ENCODE measurements around the gene IRF2.
A peak's percentile ranks its signal among the peaks of the same experiment; 100 is the strongest.

The IRF2 gene

GRCh38 chr4:184450045-184450444 lies 24.3 kb downstream of the IRF2 start:
- DNase-seq: peak; percentile 81

GRCh38 chr4:184448821-184449220 lies 25.5 kb downstream of the IRF2 start:
- DNase-seq: peak; percentile 19

GRCh38 chr4:184448141-184448540 lies 26.2 kb downstream of the IRF2 start:
- DNase-seq: no peak

GRCh38 chr4:184447664-184448063 lies 26.7 kb downstream of the IRF2 start:
- no peak for DNase-seq

- DNase-seq: no peak
Observed at GRCh38 chr4:184446132-184446658, 28.2 kb downstream of the IRF2 start.

- no peak for DNase-seq
Observed at GRCh38 chr4:184444953-184445309, 29.4 kb downstream of the IRF2 start.

- DNase-seq: peak; percentile 66
Observed at GRCh38 chr4:184444215-184444952, 30.0 kb downstream of the IRF2 start.

- no peak for DNase-seq
Observed at GRCh38 chr4:184443318-184443717, 31.0 kb downstream of the IRF2 start.

- no peak for DNase-seq
Observed at GRCh38 chr4:184442314-184442635, 32.1 kb downstream of the IRF2 start.

- DNase-seq: peak; percentile 39
Observed at GRCh38 chr4:184441461-184442313, 32.7 kb downstream of the IRF2 start.

GRCh38 chr4:184440595-184441358 lies 33.6 kb downstream of the IRF2 start:
- no peak for DNase-seq

GRCh38 chr4:184439856-184440594 lies 34.3 kb downstream of the IRF2 start:
- DNase-seq: peak; percentile 31

GRCh38 chr4:184439386-184439785 lies 35.0 kb downstream of the IRF2 start:
- DNase-seq: no peak

- no peak for DNase-seq
Observed at GRCh38 chr4:184438375-184438774, 36.0 kb downstream of the IRF2 start.

GRCh38 chr4:184437565-184438265 lies 36.6 kb downstream of the IRF2 start:
- no peak for DNase-seq

- DNase-seq: peak; percentile 58
Observed at GRCh38 chr4:184434501-184435066, 39.8 kb downstream of the IRF2 start.

GRCh38 chr4:184434021-184434420 lies 40.3 kb downstream of the IRF2 start:
- DNase-seq: no peak

- no peak for DNase-seq
Observed at GRCh38 chr4:184433258-184433892, 41.0 kb downstream of the IRF2 start.

- no peak for DNase-seq
Observed at GRCh38 chr4:184432127-184432922, 42.0 kb downstream of the IRF2 start.

- no peak for DNase-seq
Observed at GRCh38 chr4:184430163-184430562, 44.2 kb downstream of the IRF2 start.

Measured in fibroblast of skin of scalp (primary cell).